Lower lobe of right lung (tissue), 2 donors: Measurements from ENCODE around the gene MYL5. TPM values are rescaled to one million over a fixed set of nuclear protein-coding genes. Genes with fewer than 3 reads are reported as not detected.
"Not testable (repeated sequence)": the region's sequence is repeated elsewhere in the genome, so short reads cannot be mapped to it uniquely, and the experiment has no call there.

Experiments
- ATAC-seq, 2 donors: fragments of 200-7000 bp; cut with Tn5 transposase; one replicate each; pipeline ENCODE4 v1.9.1; 2020 to 2022; ENCODE audit warnings: mild to moderate bottlenecking in 2 of 2, moderate library complexity in 2 of 2
- DNase-seq: peaks from one replicate; pipeline ENCODE4 v3.0.0-alpha.2; 2020
- H3K27ac ChIP-seq: fragments of 200-600 bp; one replicate; pipeline ENCODE4 v1.8.0; 2022
- H3K27me3 ChIP-seq: fragments of 200-600 bp; one replicate; pipeline ENCODE4 v1.8.0; 2022; ENCODE audit warnings: low read depth
- H3K36me3 ChIP-seq: fragments of 200-600 bp; one replicate; pipeline ENCODE4 v1.8.0; 2022; ENCODE audit warnings: mild to moderate bottlenecking
- H3K4me1 ChIP-seq: fragments of 200-600 bp; one replicate; pipeline ENCODE4 v1.8.0; 2022
- H3K4me3 ChIP-seq: fragments of 200-600 bp; one replicate; pipeline ENCODE4 v1.8.0; 2022; ENCODE audit warnings: mild to moderate bottlenecking
- H3K9me3 ChIP-seq: fragments of 200-600 bp; one replicate; pipeline ENCODE4 v1.8.0; 2022
- CTCF ChIP-seq: fragments of 200-600 bp; IDR thresholded peaks from one replicate; pipeline ENCODE4 v1.8.0; 2022; ENCODE audit warnings: antibody characterized with exemption, mild to moderate bottlenecking
- intact Hi-C: fragments of 100-400 bp; cut with DNase I; formaldehyde crosslinking; loops from one replicate; pipeline ENCODE4 v1.11.0; 2022
- total RNA-seq: library from RNA; stranded (reverse); fragmentation: NEBNext Ultra II Directional; extraction: Animal tissue kit (Norgen Biotek cat#: 25700); gene quantifications from one replicate; pipeline ENCODE4 v1.2.1, GENCODE V29; 2021
- donor health status: DM: no; HTN: yes; CAD: no; lungs with severe emphysema.

The MYL5 gene
- total RNA-seq, 1 donor from 2014 or later = 9.7 TPM

GRCh38 chr4:634599-634985, 39.8 kb upstream of the MYL5 start:
- no peaks in the 10 kb centered on the region for H3K4me1 ChIP-seq
- DNase-seq (no peak), ATAC-seq (no peak)
- H3K36me3 ChIP-seq = no peaks in the 10 kb centered on the region
- H3K4me3 ChIP-seq = no peak overlapping the region
- H3K9me3 ChIP-seq = no peaks in the 10 kb centered on the region
- no peak overlapping the region for H3K27ac ChIP-seq
- intact Hi-C loops = no loop called here
- H3K27me3 ChIP-seq = peaks cover 6% of the 10 kb centered on the region
- TF ChIP-seq CTCF = no peak

- H3K4me3 ChIP-seq, H3K4me1 ChIP-seq, H3K27me3 ChIP-seq, ATAC-seq, H3K36me3 ChIP-seq, H3K27ac ChIP-seq, intact Hi-C loops, H3K9me3 ChIP-seq: not testable (repeated sequence)
- DNase-seq = peak; percentile 11
Measured at GRCh38 chr4:635066-635835, 39.1 kb upstream of the MYL5 start.

- H3K4me1 ChIP-seq = no peaks in the 10 kb centered on the region
- TF ChIP-seq CTCF = no peak
- no peak overlapping the region for H3K27ac ChIP-seq
- intact Hi-C loops = no loop called here
- H3K27me3 ChIP-seq = peaks cover 6% of the 10 kb centered on the region
- DNase-seq (peak; percentile 37), ATAC-seq (no peak)
- no peaks in the 10 kb centered on the region for H3K9me3 ChIP-seq
- no peak overlapping the region for H3K4me3 ChIP-seq
- no peaks in the 10 kb centered on the region for H3K36me3 ChIP-seq
Measured at GRCh38 chr4:635851-636627, 38.3 kb upstream of the MYL5 start.

GRCh38 chr4:636628-637159, 37.6 kb upstream of the MYL5 start:
- DNase-seq (peak; percentile 14), ATAC-seq (no peak)
- Histone ChIP-seq H3K27me3 (peaks cover 9% of the 10 kb centered on the region), H3K4me3 (no peak overlapping the region), H3K9me3 (no peaks in the 10 kb centered on the region), H3K4me1 (no peaks in the 10 kb centered on the region), H3K27ac (no peak overlapping the region), H3K36me3 (no peaks in the 10 kb centered on the region)
- TF ChIP-seq CTCF = no peak
- intact Hi-C loops = no loop called here

GRCh38 chr4:637536-638280, 36.6 kb upstream of the MYL5 start:
- no peaks in the 10 kb centered on the region for H3K36me3 ChIP-seq
- DNase-seq = peak; percentile 26
- H3K27me3 ChIP-seq = peaks cover 10% of the 10 kb centered on the region
- no peak overlapping the region for H3K4me3 ChIP-seq
- no peaks in the 10 kb centered on the region for H3K4me1 ChIP-seq
- no peak for TF ChIP-seq CTCF
- H3K27ac ChIP-seq = no peak overlapping the region
- intact Hi-C loops = no loop called here
- no peak for ATAC-seq
- no peaks in the 10 kb centered on the region for H3K9me3 ChIP-seq

GRCh38 chr4:642366-642765, 32.0 kb upstream of the MYL5 start:
- H3K4me1 ChIP-seq, H3K4me3 ChIP-seq, H3K27ac ChIP-seq, ATAC-seq, intact Hi-C loops, DNase-seq, H3K36me3 ChIP-seq, H3K9me3 ChIP-seq: not testable (repeated sequence)
- peaks cover 17% of the 10 kb centered on the region for H3K27me3 ChIP-seq
